ENCODE results near the gene TCF15.

TCF15 gene

DNA sequence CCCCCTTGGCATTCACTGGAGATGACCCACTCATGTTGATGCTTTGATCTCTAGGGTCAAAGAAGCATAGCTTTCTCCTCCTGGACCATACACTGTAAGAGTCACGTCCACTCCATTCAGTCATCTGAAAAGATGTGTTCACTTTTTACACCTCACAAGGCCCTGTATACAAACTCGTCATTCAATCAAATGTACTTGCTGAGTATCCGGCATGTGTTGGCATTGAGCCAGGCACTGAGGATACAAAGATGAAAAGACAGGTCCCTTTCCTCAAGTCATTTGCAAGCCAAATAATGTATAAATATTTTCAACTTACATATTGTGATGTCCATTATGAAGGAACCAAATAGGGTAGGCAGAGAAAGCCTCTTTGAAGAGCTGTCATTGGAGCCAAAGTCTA lies 34.0 kb downstream of the TCF15 start:
- no peak for DNase-seq

DNA sequence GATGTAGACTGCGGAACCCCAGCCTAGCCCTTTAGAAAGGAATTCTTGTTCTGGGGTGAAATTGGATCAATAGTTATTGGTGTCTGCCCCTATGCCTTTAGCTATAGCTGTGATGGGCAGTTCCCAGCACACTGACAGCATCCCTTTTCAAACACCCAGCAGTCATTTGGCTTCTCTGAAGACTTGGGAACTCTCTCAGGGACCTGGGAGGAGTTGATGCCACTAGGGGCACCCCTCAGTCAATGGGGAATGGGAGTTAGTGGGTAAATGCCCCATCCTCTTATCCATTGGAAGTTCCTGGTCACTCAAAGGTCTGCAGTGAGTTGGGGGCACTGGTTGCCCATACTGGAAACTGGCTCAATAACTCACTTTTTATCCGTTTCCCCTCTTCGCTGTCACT lies 34.9 kb downstream of the TCF15 start:
- no peak for DNase-seq

- no peak for DNase-seq
These were observed 35.7 kb downstream of the TCF15 start for GRCh38 chr20:574297-574942.

DNA sequence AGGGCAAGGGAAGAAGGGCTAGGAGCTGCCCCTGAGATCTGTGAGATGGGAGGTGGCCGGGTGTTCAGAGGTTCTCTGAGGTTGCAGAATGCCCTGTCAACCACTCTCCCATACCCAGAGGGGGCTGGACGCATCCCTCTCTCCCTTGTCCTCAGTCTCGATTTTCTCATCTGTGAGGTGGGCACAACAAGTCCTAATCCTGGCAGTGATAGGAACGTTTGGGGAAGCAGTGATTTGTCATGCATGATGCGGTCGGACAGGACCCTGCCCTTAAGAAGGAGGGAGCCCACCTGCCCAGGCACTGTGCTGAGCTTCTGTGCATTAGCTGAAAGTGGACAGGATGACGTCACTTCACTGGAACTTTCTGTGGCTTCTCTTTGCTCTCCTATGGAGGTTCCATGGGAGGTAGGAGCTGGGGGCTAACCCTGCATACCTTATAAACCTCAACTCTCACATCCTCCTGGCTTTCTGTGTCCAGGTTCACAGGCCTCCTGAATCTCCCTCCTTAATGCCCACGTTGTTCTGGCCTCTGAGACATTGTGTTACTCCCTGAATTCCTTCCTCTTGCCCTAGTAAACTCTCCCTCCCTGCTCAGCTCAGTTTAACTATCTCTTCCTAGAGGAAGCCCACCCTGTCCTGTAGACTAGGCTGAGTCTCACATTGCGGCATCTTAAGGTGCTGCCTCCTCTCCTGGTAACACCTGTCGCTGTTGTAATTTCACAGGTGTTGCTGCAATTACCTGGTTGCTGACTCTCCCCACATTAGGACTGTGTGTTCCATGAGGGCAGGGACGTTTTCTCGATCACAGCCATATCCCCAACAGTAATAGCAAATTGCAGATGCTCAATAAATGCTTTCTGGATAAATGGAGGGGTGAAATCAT lies 36.5 kb downstream of the TCF15 start:
- DNase-seq, result no peak

- DNase-seq, result no peak
These were observed 37.4 kb downstream of the TCF15 start for GRCh38 chr20:572727-573126.

GRCh38 chr20:571754-572441 lies 38.2 kb downstream of the TCF15 start:
- DNase-seq, result no peak

DNA sequence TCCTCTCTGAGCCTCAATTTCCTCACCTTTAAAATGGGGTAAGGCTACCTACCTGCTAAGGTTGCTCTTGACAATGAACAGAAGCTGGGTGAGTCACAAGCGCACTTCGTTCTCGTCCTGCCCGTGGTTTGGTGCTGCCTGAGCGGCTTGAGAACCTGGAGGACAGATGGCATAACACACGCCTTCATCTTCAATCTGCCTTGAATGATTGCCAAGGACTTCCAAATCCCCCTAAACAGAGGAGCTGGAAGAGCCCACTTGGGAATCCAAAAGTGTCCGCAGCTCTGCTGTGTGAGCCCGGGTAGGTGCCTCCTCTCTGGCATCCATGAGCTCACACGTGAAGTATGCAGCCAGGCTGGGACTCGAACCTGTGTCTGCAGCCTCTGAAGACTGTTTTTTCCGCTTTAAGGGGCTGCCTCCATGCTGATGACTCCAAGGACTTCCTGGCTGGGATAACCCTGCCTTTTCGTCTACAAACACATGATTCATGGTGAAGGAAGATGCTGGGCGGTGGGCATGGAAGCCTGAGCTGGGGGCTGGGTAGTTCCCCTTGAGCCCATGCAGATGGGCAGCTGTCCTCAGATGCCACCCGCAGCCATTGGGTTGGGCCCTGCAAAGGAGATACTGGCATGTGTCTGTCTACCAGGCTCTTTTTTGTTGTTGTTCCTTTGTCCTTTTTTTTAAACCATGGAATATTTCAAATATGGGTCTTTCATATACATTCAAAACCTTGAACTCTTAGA lies 41.3 kb downstream of the TCF15 start:
- DNase-seq, result no peak

GRCh38 chr20:568097-568652 lies 41.9 kb downstream of the TCF15 start:
- no peak for DNase-seq

GRCh38 chr20:564192-564591 lies 45.9 kb downstream of the TCF15 start:
- DNase-seq, result no peak

DNA sequence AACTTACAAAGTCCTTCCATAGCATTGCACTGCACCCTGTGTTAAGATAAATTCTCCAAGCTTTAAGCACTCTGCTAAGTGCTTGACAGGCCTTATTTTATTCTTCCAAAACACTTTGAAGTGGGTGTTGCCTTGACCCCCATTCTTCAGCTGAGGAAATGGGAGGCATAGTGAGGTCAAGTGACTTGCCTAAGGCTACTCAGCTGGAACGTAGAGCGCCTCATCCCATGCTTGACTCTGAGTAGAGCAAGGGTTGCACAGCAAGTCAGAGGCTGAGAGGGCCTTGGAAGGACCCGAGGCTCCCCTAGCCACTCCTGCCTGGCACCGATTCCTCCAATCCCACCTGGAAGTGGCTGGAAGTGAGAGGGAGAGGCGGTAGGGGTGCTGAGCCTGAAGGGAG lies 46.9 kb downstream of the TCF15 start:
- no peak for DNase-seq

DNA sequence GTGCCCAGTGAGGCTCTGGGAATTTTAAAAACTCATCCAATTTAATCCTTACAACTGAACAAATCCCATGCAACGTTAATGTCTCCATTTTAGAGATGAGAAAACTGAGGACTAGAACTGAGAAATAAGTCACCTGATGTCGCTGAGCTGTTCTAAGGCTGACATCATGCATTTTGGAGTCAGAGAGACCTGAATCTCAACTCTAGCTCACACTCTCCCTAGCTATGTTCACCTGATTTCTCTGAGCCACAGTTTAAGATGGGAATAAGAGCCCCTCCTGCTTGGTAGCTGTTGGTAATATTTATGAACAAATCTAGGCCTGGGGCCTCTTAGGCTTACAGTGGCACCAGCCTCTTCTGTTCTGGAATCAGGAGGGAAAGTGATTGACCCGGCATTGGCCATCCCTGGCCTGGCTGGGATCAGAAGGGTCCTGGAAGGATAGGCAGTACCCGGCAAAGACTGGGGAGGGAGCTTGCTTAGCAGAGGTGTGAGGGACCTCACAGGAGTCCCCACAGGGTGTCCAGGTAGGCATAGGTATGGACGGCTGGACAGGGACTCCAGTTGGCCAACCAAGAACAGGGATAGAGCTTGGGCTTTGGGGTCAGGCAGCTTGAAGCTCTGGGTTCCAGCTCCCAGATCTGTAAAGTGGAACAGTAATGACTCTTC lies 47.7 kb downstream of the TCF15 start:
- DNase-seq, result no peak

GRCh38 chr20:561437-562231 lies 48.5 kb downstream of the TCF15 start:
- DNase-seq, result peak; percentile 49

- DNase-seq, result no peak
These were observed 49.4 kb downstream of the TCF15 start for GRCh38 chr20:560680-561079.

- DNase-seq, result no peak
These were observed 52.0 kb downstream of the TCF15 start for GRCh38 chr20:558117-558516.

DNA sequence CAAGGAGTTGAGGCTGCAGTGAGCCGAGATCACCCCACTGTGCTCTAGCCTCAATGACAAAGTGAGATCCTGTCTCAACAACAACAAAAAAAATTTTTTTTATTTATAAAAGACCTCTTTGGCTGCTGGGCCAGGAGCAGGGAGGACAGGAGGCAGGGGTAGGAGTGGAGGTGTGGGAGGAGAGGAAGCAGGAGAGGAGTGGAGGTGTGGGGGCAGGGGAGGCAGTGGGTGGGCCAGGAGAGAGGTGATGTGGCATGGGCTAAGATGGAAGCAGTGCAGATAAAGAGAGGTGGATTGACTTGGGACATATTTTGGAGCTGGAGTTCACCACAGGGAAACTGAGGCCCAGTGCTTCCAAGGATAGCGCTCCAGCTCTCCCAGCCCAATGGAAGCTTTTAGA lies 53.1 kb downstream of the TCF15 start:
- DNase-seq, result no peak

DNA sequence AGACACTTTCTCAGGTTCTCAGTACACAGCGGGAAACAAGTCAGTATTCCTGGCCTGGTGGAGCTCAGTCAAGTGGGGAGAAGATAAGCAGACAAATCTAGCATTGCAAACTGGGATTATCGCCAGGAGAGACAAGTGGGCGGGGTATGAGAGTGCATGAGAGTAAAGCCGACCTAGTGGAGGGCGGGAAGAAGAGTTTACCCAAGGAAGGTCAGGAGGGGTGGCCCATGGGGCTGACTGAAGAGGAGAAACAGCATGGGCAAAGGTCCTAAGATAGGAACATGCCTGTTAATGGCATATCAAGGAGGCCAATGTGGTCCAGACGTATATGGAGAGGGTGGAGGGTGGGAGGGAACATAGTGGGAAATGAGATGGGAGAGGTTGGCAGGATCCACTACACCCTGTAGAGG lies 54.1 kb downstream of the TCF15 start:
- no peak for DNase-seq
